GM19438 (cell line): ENCODE results near the gene HGF.
"Not testable (repeated sequence)": the region's sequence is repeated elsewhere in the genome, so short reads cannot be mapped to it uniquely, and the experiment has no call there.

Experiments
- ATAC-seq: cut with Tn5 transposase; IDR thresholded peaks from one replicate; pipeline ENCODE4 v1.9.1; 2021; ENCODE audit warnings: low read depth; ENCODE audit not compliant: unreplicated experiment

Gene HGF

GRCh38 chr7:81769891-81770727, at the start of gene HGF:
Gene HGF (minus strand): TSS chr7:81770047. CDS start chr7:81769971, 76 bp downstream.
- ATAC-seq, result no peak

- no peak for ATAC-seq
Measured at GRCh38 chr7:81816312-81816711, 46.5 kb upstream of the HGF start.

GRCh38 chr7:81812866-81813476, 43.1 kb upstream of the HGF start:
- peak; percentile 88 for ATAC-seq

- ATAC-seq, result peak; percentile 49
Measured at GRCh38 chr7:81811956-81812865, 42.4 kb upstream of the HGF start.

GRCh38 chr7:81810476-81811155, 40.8 kb upstream of the HGF start:
- ATAC-seq, result no peak

- ATAC-seq, result not testable (repeated sequence)
Measured at GRCh38 chr7:81808310-81808709, 38.5 kb upstream of the HGF start.

GRCh38 chr7:81803267-81803666, 33.4 kb upstream of the HGF start:
- ATAC-seq, result no peak

GRCh38 chr7:81802251-81802650, 32.4 kb upstream of the HGF start:
- ATAC-seq, result no peak

GRCh38 chr7:81801532-81801931, 31.7 kb upstream of the HGF start:
- no peak for ATAC-seq

- no peak for ATAC-seq
Measured at GRCh38 chr7:81791568-81792518, 22.0 kb upstream of the HGF start.

- ATAC-seq, result no peak
Measured at GRCh38 chr7:81790686-81791085, 20.8 kb upstream of the HGF start.

GRCh38 chr7:81790120-81790500, 20.3 kb upstream of the HGF start:
- ATAC-seq, result no peak

- ATAC-seq, result no peak
Measured at GRCh38 chr7:81789406-81790119, 19.7 kb upstream of the HGF start.

GRCh38 chr7:81788246-81788645, 18.4 kb upstream of the HGF start:
- ATAC-seq, result no peak

- no peak for ATAC-seq
Measured at GRCh38 chr7:81783818-81784217, 14.0 kb upstream of the HGF start.

GRCh38 chr7:81780914-81781693, 11.3 kb upstream of the HGF start:
- no peak for ATAC-seq

- ATAC-seq, result no peak
Measured at GRCh38 chr7:81779706-81780105, 9.9 kb upstream of the HGF start.

GRCh38 chr7:81777697-81778096, 7.8 kb upstream of the HGF start:
- ATAC-seq, result no peak
